Epithelial cell of esophagus (primary cell): ENCODE measurements around the gene RABGEF1.

Experiments used
- DNase-seq: peaks from one replicate; pipeline ENCODE4 v3.0.0; 2010; ENCODE audit warnings: low read depth
- H3K4me3 ChIP-seq: 2 replicates; pipeline ENCODE4 v1.5.1; 2011; ENCODE audit warnings: mild to moderate bottlenecking, low read length, control low read depth
- TF ChIP-seq, protein P1 (sequence below): IDR thresholded peaks from 2 replicates; pipeline ENCODE4 v1.5.1; 2011; ENCODE audit warnings: low read depth, mild to moderate bottlenecking, low read length, control low read depth, inconsistent platforms; ENCODE audit not compliant: insufficient read depth; ENCODE audit errors: missing control alignments

Gene RABGEF1

DNA sequence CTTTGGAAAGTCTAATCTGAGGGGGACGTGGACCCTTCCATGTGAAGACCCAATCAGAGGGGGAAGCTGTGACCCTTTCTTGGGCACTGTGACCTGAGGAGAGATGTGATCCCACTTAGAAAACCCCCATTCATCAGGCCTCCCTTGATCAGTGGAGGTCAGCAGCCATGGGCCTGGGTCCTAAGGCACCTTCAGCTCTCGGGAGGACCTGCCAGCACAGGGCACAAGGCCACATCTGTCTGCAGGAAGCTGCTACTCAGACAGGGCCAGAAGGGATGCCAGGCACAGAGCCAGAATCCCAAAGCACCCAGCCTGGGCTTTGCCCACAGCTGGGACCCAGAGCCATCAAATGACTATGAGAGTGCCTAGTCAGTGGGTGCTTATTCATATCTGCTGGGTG is 14.7 kb upstream of the RABGEF1 start:
- TF ChIP-seq, protein P1, sequence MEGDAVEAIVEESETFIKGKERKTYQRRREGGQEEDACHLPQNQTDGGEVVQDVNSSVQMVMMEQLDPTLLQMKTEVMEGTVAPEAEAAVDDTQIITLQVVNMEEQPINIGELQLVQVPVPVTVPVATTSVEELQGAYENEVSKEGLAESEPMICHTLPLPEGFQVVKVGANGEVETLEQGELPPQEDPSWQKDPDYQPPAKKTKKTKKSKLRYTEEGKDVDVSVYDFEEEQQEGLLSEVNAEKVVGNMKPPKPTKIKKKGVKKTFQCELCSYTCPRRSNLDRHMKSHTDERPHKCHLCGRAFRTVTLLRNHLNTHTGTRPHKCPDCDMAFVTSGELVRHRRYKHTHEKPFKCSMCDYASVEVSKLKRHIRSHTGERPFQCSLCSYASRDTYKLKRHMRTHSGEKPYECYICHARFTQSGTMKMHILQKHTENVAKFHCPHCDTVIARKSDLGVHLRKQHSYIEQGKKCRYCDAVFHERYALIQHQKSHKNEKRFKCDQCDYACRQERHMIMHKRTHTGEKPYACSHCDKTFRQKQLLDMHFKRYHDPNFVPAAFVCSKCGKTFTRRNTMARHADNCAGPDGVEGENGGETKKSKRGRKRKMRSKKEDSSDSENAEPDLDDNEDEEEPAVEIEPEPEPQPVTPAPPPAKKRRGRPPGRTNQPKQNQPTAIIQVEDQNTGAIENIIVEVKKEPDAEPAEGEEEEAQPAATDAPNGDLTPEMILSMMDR: no peak
- H3K4me3 ChIP-seq: no peak overlapping the region
- DNase-seq: no peak

GRCh38 chr7:66727058-66727457 is 13.5 kb upstream of the RABGEF1 start:
- TF ChIP-seq, protein P1: no peak
- peak; percentile 75 for DNase-seq
- no peak overlapping the region for H3K4me3 ChIP-seq

GRCh38 chr7:66728571-66728970 is 12.0 kb upstream of the RABGEF1 start:
- no peak overlapping the region for H3K4me3 ChIP-seq
- TF ChIP-seq, protein P1: no peak
- no peak for DNase-seq

DNA sequence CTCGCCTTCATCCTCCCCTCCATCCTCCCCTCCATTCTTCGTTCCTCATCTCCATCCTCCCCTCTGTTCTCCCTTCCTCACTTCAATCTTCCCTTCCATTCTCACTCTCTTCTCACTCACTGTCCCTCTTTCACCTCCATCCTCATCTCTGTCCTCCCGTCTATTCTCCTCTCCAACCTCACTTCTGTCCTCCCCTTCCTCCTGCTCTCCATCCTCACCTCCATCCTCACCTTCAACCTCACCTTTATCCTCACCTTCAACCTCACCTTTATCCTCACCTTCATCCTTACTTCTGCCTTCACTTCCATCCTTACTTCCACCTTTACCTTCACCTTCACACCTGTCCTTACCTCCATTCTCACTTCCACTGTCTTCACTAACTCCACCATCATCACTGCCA is 11.3 kb upstream of the RABGEF1 start:
- no peak for DNase-seq
- TF ChIP-seq, protein P1: no peak
- H3K4me3 ChIP-seq: no peak overlapping the region

- DNase-seq: no peak
- TF ChIP-seq, protein P1: no peak
- no peak overlapping the region for H3K4me3 ChIP-seq
These were observed 8.5 kb upstream of the RABGEF1 start for GRCh38 chr7:66731986-66732385.

DNA sequence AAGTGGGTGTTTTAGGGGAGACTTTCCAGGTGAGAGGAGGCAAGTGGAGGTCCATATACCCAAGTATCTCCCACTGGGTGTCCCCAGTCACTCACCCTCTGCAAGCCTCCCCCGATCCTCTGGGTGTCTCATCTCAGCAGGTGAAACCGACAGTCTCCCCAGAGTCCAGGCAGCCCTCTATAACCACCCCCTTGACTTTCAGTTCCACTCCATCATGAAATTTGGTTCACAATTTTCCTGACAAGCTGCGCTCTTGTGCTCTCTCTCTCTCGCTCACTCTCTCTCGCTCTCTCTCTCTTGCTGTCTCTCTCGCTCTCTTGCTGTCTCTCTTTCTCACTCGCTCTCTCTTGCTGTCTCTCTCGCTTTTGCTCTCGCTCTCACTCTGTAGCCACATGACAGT is 8.1 kb upstream of the RABGEF1 start:
- no peak overlapping the region for H3K4me3 ChIP-seq
- DNase-seq: no peak
- TF ChIP-seq, protein P1: no peak

DNA sequence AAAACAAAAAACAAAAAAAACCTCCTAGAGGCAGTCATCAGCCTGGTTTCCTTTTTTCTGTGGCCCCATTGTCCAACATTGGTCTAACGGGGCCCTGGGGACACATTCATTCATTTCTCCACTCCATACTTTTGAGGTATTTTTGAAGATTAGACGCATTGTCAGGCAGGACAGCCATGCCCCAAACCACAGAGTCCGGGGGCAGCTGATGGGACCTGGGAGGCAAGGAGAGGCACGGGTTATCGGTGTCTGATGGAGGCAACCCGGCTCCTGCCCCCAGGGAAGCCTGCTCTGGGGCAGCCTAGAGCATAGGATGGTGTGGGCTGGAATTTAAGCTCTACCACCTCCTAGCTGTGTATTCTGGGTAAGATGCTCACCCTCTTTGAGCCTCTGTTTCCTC is 6.5 kb upstream of the RABGEF1 start:
- TF ChIP-seq, protein P1: no peak
- H3K4me3 ChIP-seq: no peak overlapping the region
- no peak for DNase-seq
